SIG-M5 (cell line): ENCODE measurements around the gene ASGR2.
"Not testable (repeated sequence)": the region's sequence is repeated elsewhere in the genome, so short reads cannot be mapped to it uniquely, and the experiment has no call there.

Experiments used
- DNase-seq: peaks from one replicate; lab custom pipeline; 2025; lab: John Stamatoyannopoulos, UW

The ASGR2 gene

GRCh38 chr17:7098802-7099459 is 15.7 kb downstream of the ASGR2 start:
- no peak for DNase-seq

GRCh38 chr17:7097940-7098339 is 16.7 kb downstream of the ASGR2 start:
- DNase-seq, result no peak

- no peak for DNase-seq
Observed at GRCh38 chr17:7095625-7096024, 19.0 kb downstream of the ASGR2 start.

- no peak for DNase-seq
Observed at GRCh38 chr17:7094652-7095019, 20.0 kb downstream of the ASGR2 start.

- not testable (repeated sequence) for DNase-seq
Observed at GRCh38 chr17:7091311-7092005, 23.2 kb downstream of the ASGR2 start.

GRCh38 chr17:7089570-7089969 is 25.1 kb downstream of the ASGR2 start:
- DNase-seq, result not testable (repeated sequence)

- DNase-seq, result not testable (repeated sequence)
Observed at GRCh38 chr17:7088442-7088841, 26.2 kb downstream of the ASGR2 start.

- DNase-seq, result no peak
Observed at GRCh38 chr17:7084088-7084487, 30.5 kb downstream of the ASGR2 start.

- DNase-seq, result no peak
Observed at GRCh38 chr17:7083592-7083991, 31.0 kb downstream of the ASGR2 start.

GRCh38 chr17:7081341-7082062 is 33.1 kb downstream of the ASGR2 start:
- no peak for DNase-seq

- DNase-seq, result no peak
Observed at GRCh38 chr17:7080456-7081041, 34.1 kb downstream of the ASGR2 start.

- DNase-seq, result no peak
Observed at GRCh38 chr17:7079581-7080455, 34.8 kb downstream of the ASGR2 start, which contains the start of gene CLEC10A. Gene CLEC10A, minus strand, starts transcription at chr17:7080251. Its CDS starts 1,439 bp downstream, at chr17:7078812.

- DNase-seq, result no peak
Observed at GRCh38 chr17:7078711-7079110, 35.9 kb downstream of the ASGR2 start.

GRCh38 chr17:7077911-7078546 is 36.6 kb downstream of the ASGR2 start:
- DNase-seq, result no peak

- DNase-seq, result no peak
Observed at GRCh38 chr17:7074931-7075330, 39.7 kb downstream of the ASGR2 start.

GRCh38 chr17:7072406-7072805 is 42.2 kb downstream of the ASGR2 start:
- no peak for DNase-seq

- no peak for DNase-seq
Observed at GRCh38 chr17:7070712-7071111, 43.9 kb downstream of the ASGR2 start.

- DNase-seq, result no peak
Observed at GRCh38 chr17:7068268-7068667, 46.4 kb downstream of the ASGR2 start.

GRCh38 chr17:7067198-7067597 is 47.4 kb downstream of the ASGR2 start:
- no peak for DNase-seq

- DNase-seq, result no peak
Observed at GRCh38 chr17:7064261-7064660, 50.4 kb downstream of the ASGR2 start.

GRCh38 chr17:7063518-7064094 is 51.0 kb downstream of the ASGR2 start:
- DNase-seq, result no peak
